Body of pancreas (tissue), 4 donors: Measurements from ENCODE around the gene RAB8B. TPM values are rescaled to one million over a fixed set of nuclear protein-coding genes. Genes with fewer than 3 reads are reported as not detected.

ENCODE experiments used
- ATAC-seq: fragments of 150-250 bp; one replicate; pipeline ENCODE4 v1.9.1; 2016
- DNase-seq, 4 donors: peaks; one replicate each; pipeline ENCODE4 v3.0.0-alpha.2; 2019
- H3K27ac ChIP-seq, 4 donors: fragments of 200-600 bp; sonication (generic); 1 replicate in 3 of 4; 2 replicates in 1 of 4; pipeline versions ENCODE4 v1.5.1 to v1.6.1; 2016 to 2019; ENCODE audit warnings: mild to moderate bottlenecking in 1 of 4, mixed read lengths in 1 of 4, moderate library complexity in 1 of 4
- H3K27me3 ChIP-seq, 2 donors: fragments of 200-600 bp; sonication (generic); one replicate each; pipeline ENCODE4 v1.6.0; 2016; ENCODE audit warnings: mild to moderate bottlenecking in 1 of 2
- H3K36me3 ChIP-seq, 2 donors: fragments of 200-600 bp; sonication (generic); replicated peaks in 1 of 2; 2 replicates each; pipeline ENCODE4 v1.5.1; 2016; ENCODE audit warnings: low read depth in 2 of 2; ENCODE audit not compliant: insufficient read depth in 1 of 2
- H3K4me1 ChIP-seq: fragments of 200-600 bp; sonication (generic); one replicate; pipeline ENCODE4 v1.6.0; 2016
- H3K4me3 ChIP-seq, 2 donors: fragments of 200-600 bp; sonication (generic); 1 replicate in 1 of 2; 2 replicates in 1 of 2; pipeline ENCODE4 v1.5.1; 2016 to 2019
- H3K9me3 ChIP-seq, 3 donors: fragments of 200-600 bp; sonication (generic); 1 replicate in 2 of 3; 2 replicates in 1 of 3; pipeline ENCODE4 v1.5.1; 2016
- POLR2A ChIP-seq, 3 donors: fragments of 450-650 bp; IDR thresholded peaks; one replicate each; pipeline ENCODE4 v1.6.1; 2016; ENCODE audit warnings: antibody characterized with exemption in 3 of 3, mild to moderate bottlenecking in 2 of 3
- WGBS, 2 donors: methylation state at CpG; one replicate each; pipeline ENCODE4 v1.1.5; 2017; 5-methylcytosine and 5-hydroxymethylcytosine counted together
- intact Hi-C: fragments of 100-400 bp; cut with DNase I; formaldehyde crosslinking; loops from one replicate; pipeline ENCODE4 v1.15.1; 2023
- total RNA-seq, 2 donors: library from RNA; depleted of rRNA; stranded (reverse); fragments of >200 nt; gene quantifications; one replicate each; pipeline ENCODE4 v1.1.0, GENCODE V29; 2016
- TF ChIP-seq, protein P1 (sequence below), 7 experiments: fragments of 450-650 bp in 4 of 7; fragments of 200-600 bp in 3 of 7; sonication (generic) in 3 of 7; IDR thresholded peaks; one replicate each; pipeline ENCODE4 v1.5.1; 2016 to 2019; ENCODE audit warnings: antibody characterized with exemption in 7 of 7

Gene RAB8B
- total RNA-seq, 2 donors from 2014 or later, result 12.5 to 14.0 TPM

- Histone ChIP-seq H3K4me3 (no peak overlapping the region), H3K9me3 (no peaks in the 10 kb centered on the region), H3K36me3 (no peaks in the 10 kb centered on the region), H3K27ac (no peak overlapping the region), H3K27me3 (no peaks in the 10 kb centered on the region), H3K4me1 (no peaks in the 10 kb centered on the region)
- intact Hi-C loops, result no loop called here
- DNase-seq (no peak), ATAC-seq (no peak)
- TF ChIP-seq POLR2A (IDR thresholded peaks at IDR 0.05), result no peak
- TF ChIP-seq, protein P1, sequence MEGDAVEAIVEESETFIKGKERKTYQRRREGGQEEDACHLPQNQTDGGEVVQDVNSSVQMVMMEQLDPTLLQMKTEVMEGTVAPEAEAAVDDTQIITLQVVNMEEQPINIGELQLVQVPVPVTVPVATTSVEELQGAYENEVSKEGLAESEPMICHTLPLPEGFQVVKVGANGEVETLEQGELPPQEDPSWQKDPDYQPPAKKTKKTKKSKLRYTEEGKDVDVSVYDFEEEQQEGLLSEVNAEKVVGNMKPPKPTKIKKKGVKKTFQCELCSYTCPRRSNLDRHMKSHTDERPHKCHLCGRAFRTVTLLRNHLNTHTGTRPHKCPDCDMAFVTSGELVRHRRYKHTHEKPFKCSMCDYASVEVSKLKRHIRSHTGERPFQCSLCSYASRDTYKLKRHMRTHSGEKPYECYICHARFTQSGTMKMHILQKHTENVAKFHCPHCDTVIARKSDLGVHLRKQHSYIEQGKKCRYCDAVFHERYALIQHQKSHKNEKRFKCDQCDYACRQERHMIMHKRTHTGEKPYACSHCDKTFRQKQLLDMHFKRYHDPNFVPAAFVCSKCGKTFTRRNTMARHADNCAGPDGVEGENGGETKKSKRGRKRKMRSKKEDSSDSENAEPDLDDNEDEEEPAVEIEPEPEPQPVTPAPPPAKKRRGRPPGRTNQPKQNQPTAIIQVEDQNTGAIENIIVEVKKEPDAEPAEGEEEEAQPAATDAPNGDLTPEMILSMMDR (IDR thresholded peaks at IDR 0.05), result no peak
Measured at GRCh38 chr15:63295341-63295740, 105.9 kb downstream of the RAB8B start.

DNA sequence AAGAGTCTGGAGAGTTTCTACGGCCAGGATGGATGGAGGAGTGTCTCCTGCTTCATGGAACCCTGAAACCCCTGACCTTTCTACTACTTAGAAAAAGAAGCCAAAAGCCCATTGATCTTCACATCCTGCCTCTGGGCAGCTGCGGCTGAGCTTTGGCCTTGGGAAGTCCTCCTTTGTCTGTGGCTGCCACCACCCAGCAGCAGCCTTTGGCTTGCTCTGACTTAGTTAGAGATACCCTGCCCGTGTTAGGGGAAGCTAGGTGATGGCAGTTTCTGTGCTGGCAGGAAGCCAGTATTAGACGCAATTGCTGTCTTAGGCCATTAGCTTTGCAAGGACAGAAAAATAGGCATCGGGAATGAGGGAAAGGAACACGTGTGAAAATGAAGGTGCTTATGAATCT, 106.8 kb downstream of the RAB8B start:
- Histone ChIP-seq H3K27ac (no peak overlapping the region), H3K36me3 (no peaks in the 10 kb centered on the region), H3K4me3 (no peak overlapping the region), H3K27me3 (no peaks in the 10 kb centered on the region), H3K9me3 (no peaks in the 10 kb centered on the region), H3K4me1 (no peaks in the 10 kb centered on the region)
- intact Hi-C loops, result no loop called here
- peak in 3 of 4 donors; percentile 20 to 26 (median 25) for DNase-seq
- TF ChIP-seq, protein P1 (IDR thresholded peaks at IDR 0.05), result no peak
- no peak for TF ChIP-seq POLR2A (IDR thresholded peaks at IDR 0.05)
- no peak for ATAC-seq
- WGBS, 2 donors, result 48 to 69% methylated on average over 6 of the region's 6 CpGs

- no peaks in the 10 kb centered on the region for H3K9me3 ChIP-seq
- intact Hi-C loops, result no loop called here
- 88 to 93% methylated on average over 7 of the region's 7 CpGs for WGBS, 2 donors
Measured at GRCh38 chr15:63299943-63300575, 110.7 kb downstream of the RAB8B start.

DNA sequence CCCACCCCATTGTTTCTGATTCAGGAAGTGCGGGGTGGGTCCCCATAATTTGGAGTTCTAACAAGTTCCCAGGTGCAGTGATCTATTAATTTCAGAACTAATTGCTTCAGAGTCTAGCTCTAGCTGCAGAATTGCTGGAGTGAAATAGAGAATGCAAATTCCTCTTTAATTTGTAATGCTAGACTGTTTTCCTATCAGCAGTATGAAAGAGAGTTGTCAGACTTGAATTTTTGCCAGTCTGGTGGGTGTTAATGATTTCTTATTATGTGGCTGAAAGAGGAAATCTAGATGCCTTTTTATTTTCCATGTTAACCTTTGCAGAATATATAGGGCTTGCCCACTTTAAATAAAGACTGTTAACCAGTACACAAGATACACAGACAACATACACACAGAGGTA, 111.7 kb downstream of the RAB8B start:
- intact Hi-C loops, result no loop called here
- H3K27me3 ChIP-seq, result no peaks in the 10 kb centered on the region
- no peaks in the 10 kb centered on the region for H3K36me3 ChIP-seq
- H3K4me3 ChIP-seq, result no peak overlapping the region
- DNase-seq, result peak in 1 of 4 donors; percentile 17
- 47 to 85% methylated on average over 1 of the region's 1 CpG for WGBS, 2 donors
- peak; percentile 72 for ATAC-seq
- peaks cover 10% of the 10 kb centered on the region for H3K4me1 ChIP-seq
- peak overlapping the region in 3 of 4 donors; percentile 3 to 67 (median 35) for H3K27ac ChIP-seq
- TF ChIP-seq, protein P1 (IDR thresholded peaks at IDR 0.05), result no peak
- TF ChIP-seq POLR2A (IDR thresholded peaks at IDR 0.05), result no peak
- no peaks in the 10 kb centered on the region for H3K9me3 ChIP-seq

More at GRCh38 chr15:63299943-63300575, 110.7 kb downstream of the RAB8B start:
- H3K27ac ChIP-seq, result no peak overlapping the region
- H3K27me3 ChIP-seq, result no peaks in the 10 kb centered on the region
- no peak overlapping the region for H3K4me3 ChIP-seq
- peaks cover 6% of the 10 kb centered on the region for H3K4me1 ChIP-seq
- TF ChIP-seq, protein P1 (IDR thresholded peaks at IDR 0.05), result no peak
- TF ChIP-seq POLR2A (IDR thresholded peaks at IDR 0.05), result no peak
- no peaks in the 10 kb centered on the region for H3K36me3 ChIP-seq
- DNase-seq, result no peak
- ATAC-seq, result no peak

DNA sequence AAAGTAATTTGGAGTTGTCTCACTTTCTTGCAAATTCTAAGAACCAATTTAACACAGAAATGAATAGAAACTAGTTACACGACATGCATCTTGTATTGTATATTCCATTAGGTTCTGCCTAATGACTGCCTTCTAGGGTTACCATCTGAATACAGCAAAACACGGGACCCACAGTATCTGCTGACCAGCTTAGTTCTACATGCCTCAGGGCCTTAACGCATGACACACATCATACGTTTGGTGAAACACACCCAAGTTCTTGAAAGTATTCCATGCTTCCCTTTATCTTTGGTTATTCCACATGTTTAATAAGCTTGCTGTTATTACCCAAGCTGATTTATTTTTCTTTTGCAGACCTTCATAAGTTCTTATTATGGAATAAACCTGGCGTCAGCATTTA, 115.9 kb downstream of the RAB8B start:
- H3K27me3 ChIP-seq, result no peaks in the 10 kb centered on the region
- WGBS, 2 donors, result 91 to 92% methylated on average over 5 of the region's 5 CpGs
- intact Hi-C loops, result no loop called here
- H3K36me3 ChIP-seq, result no peaks in the 10 kb centered on the region
- no peak overlapping the region for H3K4me3 ChIP-seq
- TF ChIP-seq POLR2A (IDR thresholded peaks at IDR 0.05), result no peak
- TF ChIP-seq, protein P1 (IDR thresholded peaks at IDR 0.05), result no peak
- DNase-seq, result no peak
- no peaks in the 10 kb centered on the region for H3K9me3 ChIP-seq
- no peak for ATAC-seq
- H3K4me1 ChIP-seq, result peaks cover 20% of the 10 kb centered on the region
- no peak overlapping the region for H3K27ac ChIP-seq
